Heart left ventricle (tissue), 16 donors: Measurements from ENCODE around the gene FBXO30. TPM values are rescaled to one million over a fixed set of nuclear protein-coding genes. Genes with fewer than 3 reads are reported as not detected.
A peak's percentile ranks its signal among the peaks of the same experiment; 100 is the strongest.

ENCODE experiments used
- ATAC-seq, 4 donors: fragments of 200-7000 bp; cut with Tn5 transposase; one replicate each; pipeline ENCODE4 v1.9.1; 2020 to 2022; ENCODE audit warnings: moderate library complexity in 4 of 4, mild to moderate bottlenecking in 3 of 4, moderate number of reproducible peaks in 1 of 4
- DNase-seq, 5 donors: peaks; one replicate each; pipeline ENCODE4 v3.0.0-alpha.2; 2020
- H3K27ac ChIP-seq, 12 donors: fragments of 200-600 bp; sonication (generic) in 4 of 12; one replicate each; pipeline versions ENCODE4 v1.5.0 to v1.8.0; 2016 to 2022; ENCODE audit warnings: mild to moderate bottlenecking in 2 of 12
- H3K27me3 ChIP-seq, 9 donors: fragments of 200-600 bp; sonication (generic) in 2 of 9; one replicate each; pipeline versions ENCODE4 v1.5.1 to v1.8.0; 2016 to 2022; ENCODE audit warnings: mild to moderate bottlenecking in 3 of 9
- H3K36me3 ChIP-seq, 9 donors: fragments of 200-600 bp; sonication (generic) in 2 of 9; one replicate each; pipeline versions ENCODE4 v1.5.0 to v1.8.0; 2018 to 2022; ENCODE audit warnings: mild to moderate bottlenecking in 2 of 9
- H3K4me1 ChIP-seq, 12 donors: fragments of 200-600 bp; sonication (generic) in 4 of 12; one replicate each; pipeline versions ENCODE4 v1.5.0 to v1.8.0; 2016 to 2022; ENCODE audit warnings: mild to moderate bottlenecking in 3 of 12
- H3K4me3 ChIP-seq, 12 donors: fragments of 200-600 bp; sonication (generic) in 4 of 12; one replicate each; pipeline versions ENCODE4 v1.5.0 to v1.8.0; 2017 to 2022; ENCODE audit warnings: mild to moderate bottlenecking in 9 of 12, moderate library complexity in 4 of 12
- H3K9me3 ChIP-seq, 12 donors: fragments of 200-600 bp; sonication (generic) in 4 of 12; one replicate each; pipeline versions ENCODE4 v1.5.0 to v1.8.0; 2016 to 2022; ENCODE audit warnings: mild to moderate bottlenecking in 1 of 12
- POLR2A ChIP-seq, 2 donors: fragments of 450-650 bp; IDR thresholded peaks; one replicate each; pipeline ENCODE4 v1.6.1; 2017; ENCODE audit warnings: antibody characterized with exemption in 2 of 2, mild to moderate bottlenecking in 2 of 2, moderate library complexity in 2 of 2
- WGBS, 4 donors: extraction: QIAGEN DNeasy Blood & Tissue Kit in 2 of 4; methylation state at CpG; one replicate each; pipeline versions ENCODE4 v1.1.5 to v1.1.7; 2013 to 2018; 5-methylcytosine and 5-hydroxymethylcytosine counted together
- intact Hi-C, 10 donors: fragments of 100-400 bp; cut with DNase I; formaldehyde crosslinking; loops; one replicate each; pipeline versions ENCODE4 v1.11.1 to v1.14.2; 2022
- polyA plus RNA-seq, 2 donors: library from polyadenylated mRNA; stranded (reverse); fragments of 200-250 nt; gene quantifications; one replicate each; pipeline ENCODE4 v1.2.3, GENCODE V29; 2013
- total RNA-seq, 9 donors: library from RNA; depleted of rRNA in 2 of 9; stranded (reverse); fragments of >200 nt in 2 of 9; fragmentation: NEBNext Ultra II Directional in 3 of 9; extraction: Animal tissue kit (Norgen Biotek cat#: 25700) in 3 of 9; gene quantifications; one replicate each; pipeline versions ENCODE4 v1.1.0 to v1.2.4, GENCODE V29; 2016 to 2023
- TF ChIP-seq, protein P1 (sequence below), 12 donors: fragments of 200-600 bp; sonication (generic) in 4 of 12; IDR thresholded peaks; one replicate each; pipeline versions ENCODE4 v1.5.0 to v1.8.0; 2018 to 2022; ENCODE audit warnings: antibody characterized with exemption in 12 of 12, mild to moderate bottlenecking in 5 of 12
- donor health status: ischemic (EF 13 %, LVEDD 7.1; RV severe dilation, severe dysfunction).
- donor health status: healthy with polysubstance abuse.
- donor health status: DM: no; HTN: yes; CAD: no.
- donor health status: DM: no; HTN: no; CAD: no.
- donor health status: ischemic (EF 25% LVEDD 6.9; RV normal size, moderate dysfunction).
- donor health status: ischemic (EF 25% LVEDD 5.7; RV mildly dilated, moderate dysfunction).
- donor health status: healthy.
- donor health status: DM: yes; HTN: yes; CAD: no.
- donor health status: ischemic (EF 35%, LVEDD 5.7; RV mildly dilated, moderate dysfunction).
- donor health status: nonischemic (EF 11% LVEDD 7.7; RV severe dilation, severe dysfunction).
- donor health status: DM: yes; HTN: yes; CAD: no.
- donor health status: PGD.
- donor health status: ischemic (EF 29% LVEDD 5.4; RV normal size, mild dysfunction).
- donor health status: nonischemic (EF 23%, LVEDD 6.1; RV moderate dilation, normal function).

The FBXO30 gene
- total and polyA plus RNA-seq, 11 donors, result 7.0 to 17.1 (median 13.7) TPM

DNA sequence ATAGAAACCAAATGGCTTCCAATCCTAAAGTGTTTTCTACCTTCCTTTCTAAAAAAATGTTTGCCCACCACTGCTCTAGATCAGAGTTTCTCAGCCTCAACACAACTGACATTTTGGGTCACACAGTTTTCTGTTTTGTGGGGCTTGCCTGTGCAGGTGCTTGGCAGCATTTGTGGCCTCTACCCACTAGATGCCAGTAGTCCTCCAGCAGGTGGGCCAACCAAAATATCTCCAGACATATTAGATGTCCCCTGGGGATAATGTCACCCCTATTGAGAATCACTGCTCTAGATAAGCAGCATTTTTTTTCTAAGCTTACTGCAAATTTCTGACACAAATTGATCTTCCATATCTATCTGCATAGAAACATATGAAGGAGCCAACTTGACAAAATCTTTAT lies 53.0 kb downstream of the FBXO30 start:
- H3K27me3 ChIP-seq, result no peaks in the 10 kb centered on the region
- intact Hi-C loops, result loop anchor here in 1 of 10 donors (10.0 kb wide), 1 partner anchor 123 kb away; no protein-coding TSS in a partner anchor
- no peak for TF ChIP-seq POLR2A (IDR thresholded peaks at IDR 0.05)
- TF ChIP-seq, protein P1, sequence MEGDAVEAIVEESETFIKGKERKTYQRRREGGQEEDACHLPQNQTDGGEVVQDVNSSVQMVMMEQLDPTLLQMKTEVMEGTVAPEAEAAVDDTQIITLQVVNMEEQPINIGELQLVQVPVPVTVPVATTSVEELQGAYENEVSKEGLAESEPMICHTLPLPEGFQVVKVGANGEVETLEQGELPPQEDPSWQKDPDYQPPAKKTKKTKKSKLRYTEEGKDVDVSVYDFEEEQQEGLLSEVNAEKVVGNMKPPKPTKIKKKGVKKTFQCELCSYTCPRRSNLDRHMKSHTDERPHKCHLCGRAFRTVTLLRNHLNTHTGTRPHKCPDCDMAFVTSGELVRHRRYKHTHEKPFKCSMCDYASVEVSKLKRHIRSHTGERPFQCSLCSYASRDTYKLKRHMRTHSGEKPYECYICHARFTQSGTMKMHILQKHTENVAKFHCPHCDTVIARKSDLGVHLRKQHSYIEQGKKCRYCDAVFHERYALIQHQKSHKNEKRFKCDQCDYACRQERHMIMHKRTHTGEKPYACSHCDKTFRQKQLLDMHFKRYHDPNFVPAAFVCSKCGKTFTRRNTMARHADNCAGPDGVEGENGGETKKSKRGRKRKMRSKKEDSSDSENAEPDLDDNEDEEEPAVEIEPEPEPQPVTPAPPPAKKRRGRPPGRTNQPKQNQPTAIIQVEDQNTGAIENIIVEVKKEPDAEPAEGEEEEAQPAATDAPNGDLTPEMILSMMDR (IDR thresholded peaks at IDR 0.05), result peak in 4 of 12 donors; percentile 13 to 25 (median 17)
- H3K9me3 ChIP-seq, result no peaks in the 10 kb centered on the region
- no peaks in the 10 kb centered on the region for H3K36me3 ChIP-seq
- ATAC-seq (no peak), DNase-seq (no peak)
- H3K27ac ChIP-seq, result no peak overlapping the region
- H3K4me3 ChIP-seq, result no peak overlapping the region
- peaks cover 0 to 1% (median 0%) of the 10 kb centered on the region in 12 donors for H3K4me1 ChIP-seq

DNA sequence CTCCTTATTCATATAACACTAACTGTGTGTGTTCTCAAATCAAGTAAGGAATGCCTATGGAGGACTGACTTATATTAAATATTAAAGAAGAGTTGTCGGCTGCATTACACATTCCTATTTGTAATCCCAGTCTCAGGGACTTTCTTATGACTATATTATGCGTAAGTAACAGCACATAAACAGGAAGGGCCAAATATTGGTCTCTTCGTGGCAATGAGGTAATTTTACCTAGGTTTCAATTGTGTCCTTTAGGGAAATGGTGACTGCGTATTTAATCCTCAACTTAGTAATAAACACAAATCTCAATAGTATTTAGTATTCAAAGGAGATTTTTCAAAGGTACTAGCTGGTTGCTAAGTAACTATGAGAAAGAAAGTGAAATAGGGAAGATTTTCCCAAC lies 56.5 kb downstream of the FBXO30 start:
- intact Hi-C loops, result no loop called here
- H3K9me3 ChIP-seq, result no peaks in the 10 kb centered on the region
- no peak for ATAC-seq
- DNase-seq, result no peak
- no peak overlapping the region for H3K27ac ChIP-seq
- no peak overlapping the region for H3K4me3 ChIP-seq
- no peaks in the 10 kb centered on the region for H3K36me3 ChIP-seq
- 83 to 90% (median 87%) methylated on average over 4 of the region's 4 CpGs for WGBS, 4 donors
- no peak for TF ChIP-seq POLR2A (IDR thresholded peaks at IDR 0.05)
- TF ChIP-seq, protein P1 (IDR thresholded peaks at IDR 0.05), result no peak
- peaks cover 0 to 9% (median 0%) of the 10 kb centered on the region in 12 donors for H3K4me1 ChIP-seq
- no peaks in the 10 kb centered on the region for H3K27me3 ChIP-seq

DNA sequence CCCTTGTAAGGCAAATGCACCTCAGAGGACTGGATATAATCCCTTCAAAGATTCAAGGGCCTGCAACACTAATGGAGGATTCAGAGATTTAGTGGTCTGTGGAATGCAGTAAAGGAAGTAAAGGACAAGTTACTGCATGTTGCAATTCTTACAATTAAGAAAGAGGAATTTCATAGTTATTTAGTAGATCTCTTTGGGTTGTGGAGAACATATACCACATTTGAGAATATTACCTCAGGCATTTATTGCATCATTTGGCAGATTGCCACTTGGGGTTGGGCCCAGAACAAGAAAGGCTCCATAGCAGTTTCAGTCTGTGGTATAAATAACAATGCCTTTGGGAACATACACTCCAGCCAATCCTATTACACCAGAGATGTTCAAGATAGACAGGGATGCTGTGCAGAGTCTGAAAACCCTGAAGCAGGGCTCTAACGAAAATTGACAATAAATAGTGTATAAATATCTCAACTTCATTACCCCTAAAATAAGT lies 58.4 kb downstream of the FBXO30 start:
- H3K4me1 ChIP-seq, result peaks cover 0 to 9% (median 0%) of the 10 kb centered on the region in 12 donors
- peak in 2 of 4 donors; percentile 63 to 68 for ATAC-seq
- no peaks in the 10 kb centered on the region for H3K9me3 ChIP-seq
- 8 to 50% (median 35%) methylated on average over 1 of the region's 1 CpG for WGBS, 4 donors
- TF ChIP-seq, protein P1 (IDR thresholded peaks at IDR 0.05), result no peak
- no peak for TF ChIP-seq POLR2A (IDR thresholded peaks at IDR 0.05)
- intact Hi-C loops, result no loop called here
- no peak overlapping the region for H3K4me3 ChIP-seq
- peak in 2 of 5 donors; percentile 34 to 50 for DNase-seq
- no peaks in the 10 kb centered on the region for H3K27me3 ChIP-seq
- no peaks in the 10 kb centered on the region for H3K36me3 ChIP-seq
- no peak overlapping the region for H3K27ac ChIP-seq

DNA sequence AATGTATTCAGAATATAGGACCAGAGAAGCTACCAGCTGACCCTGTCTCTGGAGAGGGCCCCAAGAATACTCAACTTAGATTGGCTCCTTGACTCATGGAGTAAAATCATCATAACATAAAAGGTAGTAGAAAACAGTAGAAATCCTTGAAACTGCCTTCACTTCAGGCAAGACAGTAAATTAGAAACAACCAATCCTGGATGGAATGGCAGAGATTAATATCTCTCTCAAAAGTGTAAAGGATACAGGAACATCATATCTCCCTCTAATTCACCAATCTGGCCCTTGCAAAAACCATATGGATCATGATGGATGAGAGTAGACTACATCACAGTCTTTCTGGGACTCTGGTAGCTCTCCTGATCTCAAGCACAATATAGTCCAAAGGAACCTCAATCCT lies 58.9 kb downstream of the FBXO30 start:
- Histone ChIP-seq H3K4me1 (peaks cover 0 to 9% (median 0%) of the 10 kb centered on the region in 12 donors), H3K4me3 (no peak overlapping the region), H3K27me3 (no peaks in the 10 kb centered on the region), H3K27ac (no peak overlapping the region), H3K36me3 (no peaks in the 10 kb centered on the region), H3K9me3 (no peaks in the 10 kb centered on the region)
- TF ChIP-seq, protein P1 (IDR thresholded peaks at IDR 0.05), result no peak
- no peak for TF ChIP-seq POLR2A (IDR thresholded peaks at IDR 0.05)
- intact Hi-C loops, result no loop called here
- no peak for DNase-seq
- no peak for ATAC-seq
